Measurements from ENCODE around the gene PIGS. TPM values are rescaled to one million over a fixed set of nuclear protein-coding genes. Genes with fewer than 3 reads are reported as not detected.

The PIGS gene
- total and polyA plus RNA-seq, 2 experiments from 2014 or later = 107 to 122 TPM

- DNase-seq (ENCODE audit: low read depth in 1 of 2, low spot score in 1 of 2) = no peak
- H3K27ac ChIP-seq = no peak overlapping the region
- no peaks in the 10 kb centered on the region for H3K9me3 ChIP-seq (ENCODE audit: low read depth)
- H3K27me3 ChIP-seq = no peaks in the 10 kb centered on the region
- no peaks in the 10 kb centered on the region for H3K4me1 ChIP-seq (ENCODE audit: low read depth)
- no peaks in the 10 kb centered on the region for H3K36me3 ChIP-seq
- TF ChIP-seq, protein P1, sequence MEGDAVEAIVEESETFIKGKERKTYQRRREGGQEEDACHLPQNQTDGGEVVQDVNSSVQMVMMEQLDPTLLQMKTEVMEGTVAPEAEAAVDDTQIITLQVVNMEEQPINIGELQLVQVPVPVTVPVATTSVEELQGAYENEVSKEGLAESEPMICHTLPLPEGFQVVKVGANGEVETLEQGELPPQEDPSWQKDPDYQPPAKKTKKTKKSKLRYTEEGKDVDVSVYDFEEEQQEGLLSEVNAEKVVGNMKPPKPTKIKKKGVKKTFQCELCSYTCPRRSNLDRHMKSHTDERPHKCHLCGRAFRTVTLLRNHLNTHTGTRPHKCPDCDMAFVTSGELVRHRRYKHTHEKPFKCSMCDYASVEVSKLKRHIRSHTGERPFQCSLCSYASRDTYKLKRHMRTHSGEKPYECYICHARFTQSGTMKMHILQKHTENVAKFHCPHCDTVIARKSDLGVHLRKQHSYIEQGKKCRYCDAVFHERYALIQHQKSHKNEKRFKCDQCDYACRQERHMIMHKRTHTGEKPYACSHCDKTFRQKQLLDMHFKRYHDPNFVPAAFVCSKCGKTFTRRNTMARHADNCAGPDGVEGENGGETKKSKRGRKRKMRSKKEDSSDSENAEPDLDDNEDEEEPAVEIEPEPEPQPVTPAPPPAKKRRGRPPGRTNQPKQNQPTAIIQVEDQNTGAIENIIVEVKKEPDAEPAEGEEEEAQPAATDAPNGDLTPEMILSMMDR (IDR thresholded peaks at IDR 0.05; ENCODE audit: low read depth, low read length) = no peak
- no peak overlapping the region for H3K4me3 ChIP-seq
These were observed 63.1 kb downstream of the PIGS start for GRCh38 chr17:28508211-28508724.

GRCh38 chr17:28507567-28508203 is 63.6 kb downstream of the PIGS start:
- DNase-seq (ENCODE audit: low read depth in 1 of 2, low spot score in 1 of 2) = no peak
- TF ChIP-seq, protein P1 (IDR thresholded peaks at IDR 0.05; ENCODE audit: low read depth, low read length) = no peak
- no peaks in the 10 kb centered on the region for H3K4me1 ChIP-seq (ENCODE audit: low read depth)
- no peaks in the 10 kb centered on the region for H3K36me3 ChIP-seq
- no peak overlapping the region for H3K27ac ChIP-seq
- H3K4me3 ChIP-seq = no peak overlapping the region
- no peaks in the 10 kb centered on the region for H3K9me3 ChIP-seq (ENCODE audit: low read depth)
- no peaks in the 10 kb centered on the region for H3K27me3 ChIP-seq

GRCh38 chr17:28506763-28507487 is 64.4 kb downstream of the PIGS start:
- Histone ChIP-seq H3K9me3 (ENCODE audit: low read depth) (no peaks in the 10 kb centered on the region), H3K27me3 (no peaks in the 10 kb centered on the region), H3K36me3 (no peaks in the 10 kb centered on the region), H3K4me1 (ENCODE audit: low read depth) (no peaks in the 10 kb centered on the region), H3K27ac (no peak overlapping the region), H3K4me3 (no peak overlapping the region)
- DNase-seq (ENCODE audit: low read depth in 1 of 2, low spot score in 1 of 2) = no peak
- TF ChIP-seq, protein P1 (IDR thresholded peaks at IDR 0.05; ENCODE audit: low read depth, low read length) = no peak

GRCh38 chr17:28505986-28506665 is 65.2 kb downstream of the PIGS start, which contains the start of gene FOXN1:
TSS of gene FOXN1 (plus strand) at chr17:28506348. CDS start at chr17:28523970, 17,622 bp downstream.
- no peaks in the 10 kb centered on the region for H3K36me3 ChIP-seq
- H3K27me3 ChIP-seq = no peaks in the 10 kb centered on the region
- no peak within 1 kb of the TSS for H3K4me3 ChIP-seq
- H3K9me3 ChIP-seq (ENCODE audit: low read depth) = no peaks in the 10 kb centered on the region
- no peaks in the 10 kb centered on the region for H3K4me1 ChIP-seq (ENCODE audit: low read depth)
- no peak within 1 kb of the TSS for H3K27ac ChIP-seq
- no peak for DNase-seq (ENCODE audit: low read depth in 1 of 2, low spot score in 1 of 2)
- TF ChIP-seq, protein P1 (IDR thresholded peaks at IDR 0.05; ENCODE audit: low read depth, low read length) = no peak

GRCh38 chr17:28503420-28503819 is 67.9 kb downstream of the PIGS start:
- DNase-seq (ENCODE audit: low read depth in 1 of 2, low spot score in 1 of 2) = no peak
- TF ChIP-seq, protein P1 (IDR thresholded peaks at IDR 0.05; ENCODE audit: low read depth, low read length) = no peak
- Histone ChIP-seq H3K27me3 (no peaks in the 10 kb centered on the region), H3K36me3 (no peaks in the 10 kb centered on the region), H3K4me1 (ENCODE audit: low read depth) (no peaks in the 10 kb centered on the region), H3K9me3 (ENCODE audit: low read depth) (no peaks in the 10 kb centered on the region), H3K4me3 (no peak overlapping the region), H3K27ac (no peak overlapping the region)

Other genes with a start within 250 kb of the PIGS start
- 41.9 and 45.6 TPM in 2 replicates for gene IFT20, start 236.1 kb downstream of the PIGS start, total RNA-seq
- 69.5 and 73.8 TPM in 2 replicates for gene IFT20, start 236.1 kb downstream of the PIGS start, polyA plus RNA-seq
- 35.4 and 56.5 TPM in 2 replicates for gene TNFAIP1, start 235.8 kb downstream of the PIGS start, total RNA-seq
- gene TNFAIP1, start 235.8 kb downstream of the PIGS start, polyA plus RNA-seq = 30.9 and 35.7 TPM in 2 replicates
- gene POLDIP2, start 214.0 kb downstream of the PIGS start, total RNA-seq = 124 and 164 TPM in 2 replicates
- gene POLDIP2, start 214.0 kb downstream of the PIGS start, polyA plus RNA-seq = 141 and 147 TPM in 2 replicates
- gene SEBOX, start 206.3 kb downstream of the PIGS start, total RNA-seq = not detected in 2 replicates
- 0.44 TPM in 1 of 2 replicates, not detected in the other for gene SEBOX, start 206.3 kb downstream of the PIGS start, polyA plus RNA-seq
- gene VTN, start 201.2 kb downstream of the PIGS start, total RNA-seq = 4.3 and 5.2 TPM in 2 replicates
- gene VTN, start 201.2 kb downstream of the PIGS start, polyA plus RNA-seq = 3.4 and 5.6 TPM in 2 replicates
- 11.5 and 13.4 TPM in 2 replicates for gene SARM1, start 199.8 kb downstream of the PIGS start, total RNA-seq
- 5.5 and 8.9 TPM in 2 replicates for gene SARM1, start 199.8 kb downstream of the PIGS start, polyA plus RNA-seq
- 10.5 and 11.6 TPM in 2 replicates for gene SLC46A1, start 165.3 kb downstream of the PIGS start, total RNA-seq
- 5.6 and 8.4 TPM in 2 replicates for gene SLC46A1, start 165.3 kb downstream of the PIGS start, polyA plus RNA-seq
- gene SLC13A2, start 97.9 kb downstream of the PIGS start, total RNA-seq = not detected in 2 replicates
- not detected in 2 replicates for gene SLC13A2, start 97.9 kb downstream of the PIGS start, polyA plus RNA-seq
- gene FOXN1, start 65.2 kb downstream of the PIGS start, total RNA-seq = 0.06 and 0.18 TPM in 2 replicates
- gene FOXN1, start 65.2 kb downstream of the PIGS start, polyA plus RNA-seq = not detected in 2 replicates
- gene UNC119, start 18.9 kb downstream of the PIGS start, total RNA-seq = 124 and 125 TPM in 2 replicates
- gene UNC119, start 18.9 kb downstream of the PIGS start, polyA plus RNA-seq = 73.3 and 101 TPM in 2 replicates
- gene ALDOC, start 5.4 kb upstream of the PIGS start, total RNA-seq = 183 and 334 TPM in 2 replicates
- 112 and 177 TPM in 2 replicates for gene ALDOC, start 5.4 kb upstream of the PIGS start, polyA plus RNA-seq
- gene SPAG5, start 27.5 kb upstream of the PIGS start, total RNA-seq = 9.8 and 52.7 TPM in 2 replicates
- 27.0 and 84.6 TPM in 2 replicates for gene SPAG5, start 27.5 kb upstream of the PIGS start, polyA plus RNA-seq
- 7.3 and 16.2 TPM in 2 replicates for gene RSKR, start 42.7 kb upstream of the PIGS start, total RNA-seq
- 2.8 and 3.5 TPM in 2 replicates for gene RSKR, start 42.7 kb upstream of the PIGS start, polyA plus RNA-seq
- gene BLTP2, start 73.6 kb upstream of the PIGS start, total RNA-seq = 67.3 and 89.0 TPM in 2 replicates
- gene BLTP2, start 73.6 kb upstream of the PIGS start, polyA plus RNA-seq = 49.2 and 49.9 TPM in 2 replicates
- gene SDF2, start 90.4 kb upstream of the PIGS start, total RNA-seq = 26.1 and 33.9 TPM in 2 replicates
- gene SDF2, start 90.4 kb upstream of the PIGS start, polyA plus RNA-seq = 69.0 and 85.7 TPM in 2 replicates
- gene SUPT6H, start 90.7 kb upstream of the PIGS start, total RNA-seq = 33.5 and 67.8 TPM in 2 replicates
- 29.7 and 33.7 TPM in 2 replicates for gene SUPT6H, start 90.7 kb upstream of the PIGS start, polyA plus RNA-seq
- 19.4 and 44.8 TPM in 2 replicates for gene PROCA1, start 140.4 kb upstream of the PIGS start, total RNA-seq
- gene PROCA1, start 140.4 kb upstream of the PIGS start, polyA plus RNA-seq = 7.8 and 11.1 TPM in 2 replicates
- 256 and 276 TPM in 2 replicates for gene RAB34, start 146.3 kb upstream of the PIGS start, total RNA-seq
- gene RAB34, start 146.3 kb upstream of the PIGS start, polyA plus RNA-seq = 177 and 186 TPM in 2 replicates
- gene RPL23A, start 148.5 kb upstream of the PIGS start, total RNA-seq = 332 and 489 TPM in 2 replicates
- 944 and 1,028 TPM in 2 replicates for gene RPL23A, start 148.5 kb upstream of the PIGS start, polyA plus RNA-seq
- 3.0 and 7.8 TPM in 2 replicates for gene TLCD1, start 154.7 kb upstream of the PIGS start, total RNA-seq
- 7.2 and 15.4 TPM in 2 replicates for gene TLCD1, start 154.7 kb upstream of the PIGS start, polyA plus RNA-seq
- 5.0 and 7.7 TPM in 2 replicates for gene NEK8, start 157.3 kb upstream of the PIGS start, total RNA-seq
- 9.0 and 13.6 TPM in 2 replicates for gene NEK8, start 157.3 kb upstream of the PIGS start, polyA plus RNA-seq
- 53.8 and 57.8 TPM in 2 replicates for gene TRAF4, start 172.5 kb upstream of the PIGS start, total RNA-seq
- gene TRAF4, start 172.5 kb upstream of the PIGS start, polyA plus RNA-seq = 27.2 and 34.1 TPM in 2 replicates